HepG2 (cell line): ENCODE measurements around the gene KPNB1. TPM values are rescaled to one million over a fixed set of nuclear protein-coding genes. Genes with fewer than 3 reads are reported as not detected.

ENCODE experiments used
- AHR ChIP-seq: IDR thresholded peaks from 2 replicates; pipeline ENCODE4 v1.6.1; 2018; ENCODE audit warnings: missing genetic modification reagents, missing compliant biosample characterization
- ARNT ChIP-seq: fragments of 450-650 bp; IDR thresholded peaks from 2 replicates; pipeline ENCODE4 v1.6.1; 2017
- HIVEP1 ChIP-seq: sonication (generic); formaldehyde crosslinking; IDR thresholded peaks from 2 replicates; pipeline ENCODE4 v1.4.0; 2020; ENCODE audit warnings: mild to moderate bottlenecking, missing genetic modification reagents
- HOMEZ ChIP-seq: IDR thresholded peaks from 2 replicates; pipeline ENCODE4 v1.6.1; 2016; ENCODE audit warnings: low read depth
- HOXA7 ChIP-seq: sonication (generic); formaldehyde crosslinking; IDR thresholded peaks from 2 replicates; pipeline ENCODE4 v1.8.1; 2022; ENCODE audit warnings: mild to moderate bottlenecking, missing genetic modification reagents, moderate library complexity
- JUN ChIP-seq: sonication (generic); formaldehyde crosslinking; IDR thresholded peaks from 2 replicates; pipeline ENCODE4 v1.4.0; 2020; ENCODE audit warnings: mild to moderate bottlenecking, missing genetic modification reagents
- KLF15 ChIP-seq: sonication (generic); formaldehyde crosslinking; IDR thresholded peaks from 2 replicates; pipeline ENCODE4 v1.8.1; 2023; ENCODE audit warnings: borderline replicate concordance, mild to moderate bottlenecking, inconsistent platforms, missing genetic modification reagents, mixed read lengths
- KLF9 ChIP-seq: IDR thresholded peaks from 2 replicates; pipeline ENCODE4 v1.6.1; 2016; ENCODE audit warnings: low read depth
- MED8 ChIP-seq: sonication (generic); formaldehyde crosslinking; IDR thresholded peaks from 2 replicates; pipeline ENCODE4 v1.8.1; 2023; ENCODE audit warnings: mild to moderate bottlenecking, missing genetic modification reagents; ENCODE audit not compliant: insufficient replicate concordance
- MTA1 ChIP-seq: sonication (generic); formaldehyde crosslinking; IDR thresholded peaks from 2 replicates; pipeline ENCODE4 v1.4.0; 2020; ENCODE audit warnings: missing genetic modification reagents, mild to moderate bottlenecking, borderline replicate concordance
- MXI1 ChIP-seq: IDR thresholded peaks from 3 replicates; pipeline ENCODE4 v1.6.1; 2012; ENCODE audit warnings: low read depth, low read length, inconsistent platforms, borderline replicate concordance
- NFYB ChIP-seq: sonication (generic); formaldehyde crosslinking; IDR thresholded peaks from 2 replicates; pipeline ENCODE4 v1.4.0; 2020; ENCODE audit warnings: missing genetic modification reagents
- PAXIP1 ChIP-seq: sonication (generic); formaldehyde crosslinking; conservative IDR thresholded peaks from 2 replicates; pipeline ENCODE4 v1.4.0; 2020; ENCODE audit warnings: mild to moderate bottlenecking, missing genetic modification reagents, moderate library complexity
- PHF20 ChIP-seq: sonication (generic); formaldehyde crosslinking; IDR thresholded peaks from 2 replicates; pipeline ENCODE4 v1.5.0; 2020; ENCODE audit warnings: mild to moderate bottlenecking, missing genetic modification reagents
- RBFOX2 ChIP-seq: fragments of 200-400 bp; formaldehyde crosslinking; IDR thresholded peaks from 2 replicates; pipeline ENCODE4 v1.6.1; 2017; ENCODE audit warnings: low read depth, mild to moderate bottlenecking, low read length
- SNAPC5 ChIP-seq: sonication (generic); formaldehyde crosslinking; IDR thresholded peaks from 2 replicates; pipeline ENCODE4 v1.8.1; 2023; ENCODE audit warnings: mild to moderate bottlenecking, missing genetic modification reagents, borderline replicate concordance
- SPEN ChIP-seq: sonication (generic); formaldehyde crosslinking; IDR thresholded peaks from 2 replicates; pipeline ENCODE4 v1.5.1; 2020; ENCODE audit warnings: low read depth, mild to moderate bottlenecking, missing genetic modification reagents
- ZMYM4 ChIP-seq: sonication (generic); formaldehyde crosslinking; IDR thresholded peaks from 2 replicates; pipeline ENCODE4 v1.8.1; 2023; ENCODE audit warnings: mild to moderate bottlenecking, missing genetic modification reagents
- ZNF251 ChIP-seq: sonication (generic); formaldehyde crosslinking; IDR thresholded peaks from 2 replicates; pipeline ENCODE4 v1.9.0; 2021; ENCODE audit warnings: mild to moderate bottlenecking, missing genetic modification reagents
- ZNF317 ChIP-seq: sonication (generic); formaldehyde crosslinking; IDR thresholded peaks from 2 replicates; pipeline ENCODE4 v1.5.0; 2020; ENCODE audit warnings: mild to moderate bottlenecking, missing genetic modification reagents
- ZNF446 ChIP-seq: sonication (generic); formaldehyde crosslinking; IDR thresholded peaks from 2 replicates; pipeline ENCODE4 v1.5.0; 2020; ENCODE audit warnings: mild to moderate bottlenecking, missing genetic modification reagents
- ZNF598 ChIP-seq: sonication (generic); formaldehyde crosslinking; IDR thresholded peaks from 2 replicates; pipeline ENCODE4 v1.5.1; 2020; ENCODE audit warnings: mild to moderate bottlenecking, missing genetic modification reagents, borderline replicate concordance
- ZNF652 ChIP-seq: IDR thresholded peaks from 2 replicates; pipeline ENCODE4 v1.6.1; 2016; ENCODE audit warnings: low read depth, borderline replicate concordance
- ZNF740 ChIP-seq: sonication (generic); formaldehyde crosslinking; IDR thresholded peaks from 2 replicates; pipeline ENCODE4 v1.4.0; 2020; ENCODE audit warnings: missing genetic modification reagents
- ZNF83 ChIP-seq: sonication (generic); formaldehyde crosslinking; IDR thresholded peaks from 2 replicates; pipeline ENCODE4 v1.4.0; 2020; ENCODE audit warnings: missing genetic modification reagents, mild to moderate bottlenecking, borderline replicate concordance
- polyA plus RNA-seq, 8 experiments: library from polyadenylated mRNA; depleted of rRNA in 3 of 8; stranded (reverse) in 7 of 8; unstranded in 1 of 8; fragments of >200 nt; fragmentation: Illumina TruSeq in 4 of 8; extraction: Trizol in 4 of 8; gene quantifications; 2 replicates each; pipeline versions ENCODE4 v1.2.1 to v1.2.3, GENCODE V29; 2011 to 2016; ENCODE audit warnings: low read depth in 4 of 8, missing spikeins in 1 of 8, mixed read lengths in 1 of 8; ENCODE audit not compliant: insufficient read depth in 1 of 8
- total RNA-seq, 5 experiments: library from RNA; depleted of rRNA; stranded (reverse); fragments of >200 nt; fragmentation: Illumina TruSeq; extraction: Trizol; gene quantifications; 2 replicates each; pipeline ENCODE4 v1.2.3, GENCODE V29; 2016; ENCODE audit warnings: low read depth in 1 of 5

Gene KPNB1
- total and polyA plus RNA-seq, 2 of the 13 experiments (the other 11 are each of a cell fraction or from before 2014, with no cell fraction given) = 164 to 424 TPM

- TF ChIP-seq SNAPC5 (CRISPR knock-in tag) (no peak), MTA1 (0 out of 2 replicates have a peak, but pooled peaks have one; percentile 54), JUN (CRISPR knock-in tag) (no peak), HOMEZ (CRISPR knock-in tag) (no peak), MXI1 (no peak), KLF9 (no peak), ZNF317 (CRISPR knock-in tag) (no peak), KLF15 (CRISPR knock-in tag) (no peak), ZNF740 (peak; percentile 10; the same call in 1 of the 2 replicates), HOXA7 (no peak), MED8 (no peak), PHF20 (CRISPR knock-in tag) (no peak), HIVEP1 (CRISPR knock-in tag) (peak; percentile 48; the same call in 1 of the 2 replicates), ZNF83 (CRISPR knock-in tag) (no peak), ZNF251 (no peak), ZNF598 (CRISPR knock-in tag) (no peak), SPEN (CRISPR knock-in tag) (no peak; the same call in 1 of the 2 replicates), AHR (CRISPR knock-in tag) (no peak), ZNF446 (CRISPR knock-in tag) (no peak), ZNF652 (CRISPR knock-in tag) (peak; percentile 77), ARNT (no peak), ZMYM4 (CRISPR knock-in tag) (0 out of 2 replicates have a peak, but pooled peaks have one; percentile 6), NFYB (CRISPR knock-in tag) (no peak), PAXIP1 (CRISPR knock-in tag) (no peak), RBFOX2 (peak; percentile 42; the same call in 1 of the 2 replicates)
Measured at GRCh38 chr17:47694581-47695428, 45.1 kb downstream of the KPNB1 start (continued).
